PFSK-1 (cell line): ENCODE measurements around the gene CENPV.

Source experiments
- FOXP2 ChIP-seq: optimal IDR thresholded peaks from 2 replicates; pipeline ENCODE3; 2011; ENCODE audit warnings: borderline replicate concordance, control low read depth, inconsistent platforms; ENCODE audit not compliant: insufficient read depth; ENCODE audit errors: extremely low read length, extremely low read depth
- POLR2AphosphoS5 ChIP-seq: IDR thresholded peaks from 2 replicates; pipeline ENCODE4 v1.6.1; 2012; ENCODE audit warnings: low read depth, mild to moderate bottlenecking, control low read depth, low read length, moderate library complexity
- SIN3A ChIP-seq: IDR thresholded peaks from 2 replicates; pipeline ENCODE4 v1.6.1; 2012; ENCODE audit warnings: mild to moderate bottlenecking, low read length, moderate library complexity, borderline replicate concordance; ENCODE audit not compliant: insufficient read depth
- TAF1 ChIP-seq: IDR thresholded peaks from 2 replicates; pipeline ENCODE4 v1.6.1; 2012; ENCODE audit warnings: low read length, control low read depth, borderline replicate concordance; ENCODE audit not compliant: insufficient read depth
- TF ChIP-seq, protein P1 (sequence below), 2 experiments: IDR thresholded peaks; 2 replicates each; pipeline versions ENCODE4 v1.6.1 to v1.8.0; 2011 to 2012; ENCODE audit warnings: low read depth in 2 of 2, low read length in 2 of 2, control low read depth in 1 of 2, inconsistent platforms in 1 of 2, mild to moderate bottlenecking in 1 of 2, moderate library complexity in 1 of 2; ENCODE audit not compliant: insufficient read depth in 1 of 2

CENPV gene

DNA sequence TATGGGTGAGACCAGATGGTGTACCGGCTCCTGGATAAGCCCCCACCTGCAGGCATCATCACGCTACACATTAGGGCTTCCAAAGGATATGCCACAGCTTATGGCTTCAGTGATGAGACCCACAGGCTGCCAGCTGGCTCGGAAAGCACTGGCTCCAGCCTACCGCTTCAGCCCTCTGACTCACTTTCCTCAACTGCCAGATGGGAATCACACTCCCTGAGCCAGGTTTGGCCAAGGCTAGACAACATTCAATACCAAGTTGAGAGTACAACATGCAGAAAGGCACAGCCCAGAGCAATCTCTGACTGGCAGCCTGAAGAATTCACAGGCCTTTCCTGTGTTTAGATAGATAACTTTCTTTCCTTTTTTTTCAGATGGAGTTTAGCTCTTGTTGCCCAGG is 10.3 kb downstream of the CENPV start:
- TF ChIP-seq POLR2AphosphoS5 = no peak
- TF ChIP-seq, protein P1, sequence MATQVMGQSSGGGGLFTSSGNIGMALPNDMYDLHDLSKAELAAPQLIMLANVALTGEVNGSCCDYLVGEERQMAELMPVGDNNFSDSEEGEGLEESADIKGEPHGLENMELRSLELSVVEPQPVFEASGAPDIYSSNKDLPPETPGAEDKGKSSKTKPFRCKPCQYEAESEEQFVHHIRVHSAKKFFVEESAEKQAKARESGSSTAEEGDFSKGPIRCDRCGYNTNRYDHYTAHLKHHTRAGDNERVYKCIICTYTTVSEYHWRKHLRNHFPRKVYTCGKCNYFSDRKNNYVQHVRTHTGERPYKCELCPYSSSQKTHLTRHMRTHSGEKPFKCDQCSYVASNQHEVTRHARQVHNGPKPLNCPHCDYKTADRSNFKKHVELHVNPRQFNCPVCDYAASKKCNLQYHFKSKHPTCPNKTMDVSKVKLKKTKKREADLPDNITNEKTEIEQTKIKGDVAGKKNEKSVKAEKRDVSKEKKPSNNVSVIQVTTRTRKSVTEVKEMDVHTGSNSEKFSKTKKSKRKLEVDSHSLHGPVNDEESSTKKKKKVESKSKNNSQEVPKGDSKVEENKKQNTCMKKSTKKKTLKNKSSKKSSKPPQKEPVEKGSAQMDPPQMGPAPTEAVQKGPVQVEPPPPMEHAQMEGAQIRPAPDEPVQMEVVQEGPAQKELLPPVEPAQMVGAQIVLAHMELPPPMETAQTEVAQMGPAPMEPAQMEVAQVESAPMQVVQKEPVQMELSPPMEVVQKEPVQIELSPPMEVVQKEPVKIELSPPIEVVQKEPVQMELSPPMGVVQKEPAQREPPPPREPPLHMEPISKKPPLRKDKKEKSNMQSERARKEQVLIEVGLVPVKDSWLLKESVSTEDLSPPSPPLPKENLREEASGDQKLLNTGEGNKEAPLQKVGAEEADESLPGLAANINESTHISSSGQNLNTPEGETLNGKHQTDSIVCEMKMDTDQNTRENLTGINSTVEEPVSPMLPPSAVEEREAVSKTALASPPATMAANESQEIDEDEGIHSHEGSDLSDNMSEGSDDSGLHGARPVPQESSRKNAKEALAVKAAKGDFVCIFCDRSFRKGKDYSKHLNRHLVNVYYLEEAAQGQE (IDR thresholded peaks at IDR 0.05; ENCODE audit: insufficient read depth in 1 of 2, low read depth in 2 of 2, low read length in 2 of 2) = no peak
- no peak for TF ChIP-seq FOXP2
- no peak for TF ChIP-seq TAF1
- TF ChIP-seq SIN3A = no peak

DNA sequence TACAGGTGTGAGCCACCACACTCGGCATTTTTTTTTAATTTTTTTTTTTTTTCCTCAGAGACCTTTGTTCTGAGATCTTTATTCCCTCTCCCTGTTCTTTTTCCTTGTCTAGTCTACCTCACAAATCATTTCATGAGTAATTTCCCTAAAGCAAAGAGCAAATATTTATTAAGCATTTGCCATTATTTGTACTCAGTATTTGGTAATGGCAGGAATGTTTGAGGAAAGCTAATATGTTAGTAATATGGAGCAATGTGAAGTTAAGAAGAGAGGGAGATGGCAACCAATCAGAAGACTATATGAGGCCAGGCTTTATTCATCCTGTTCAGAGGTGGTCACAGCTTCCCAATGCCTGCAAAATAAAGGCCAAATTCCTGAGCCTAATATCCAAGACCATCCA is 13.3 kb downstream of the CENPV start:
- TF ChIP-seq SIN3A (no peak), POLR2AphosphoS5 (no peak), TAF1 (no peak), FOXP2 (no peak)
- TF ChIP-seq, protein P1 (IDR thresholded peaks at IDR 0.05; ENCODE audit: insufficient read depth in 1 of 2, low read depth in 2 of 2, low read length in 2 of 2) = no peak

DNA sequence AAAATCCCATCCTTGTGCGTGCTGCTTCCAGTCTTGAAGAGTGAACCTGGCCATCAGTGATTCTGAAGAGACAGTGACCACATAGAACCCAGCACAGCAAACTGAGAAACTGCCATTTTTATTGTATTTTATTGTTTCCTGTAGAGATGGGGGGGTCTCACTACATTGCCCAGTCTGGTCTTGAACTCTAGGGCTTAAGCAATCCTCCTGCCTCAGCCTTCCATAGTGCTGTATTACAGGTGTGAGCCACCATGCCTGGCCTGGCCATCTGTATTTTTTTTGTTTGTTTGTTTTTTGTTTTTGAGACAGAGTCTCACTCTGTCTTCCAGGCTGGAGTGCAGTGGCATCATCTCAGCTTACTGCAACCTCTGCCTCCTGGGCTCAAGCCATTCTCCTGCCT is 13.9 kb downstream of the CENPV start:
- TF ChIP-seq FOXP2 (no peak), TAF1 (no peak), POLR2AphosphoS5 (no peak), SIN3A (no peak)

DNA sequence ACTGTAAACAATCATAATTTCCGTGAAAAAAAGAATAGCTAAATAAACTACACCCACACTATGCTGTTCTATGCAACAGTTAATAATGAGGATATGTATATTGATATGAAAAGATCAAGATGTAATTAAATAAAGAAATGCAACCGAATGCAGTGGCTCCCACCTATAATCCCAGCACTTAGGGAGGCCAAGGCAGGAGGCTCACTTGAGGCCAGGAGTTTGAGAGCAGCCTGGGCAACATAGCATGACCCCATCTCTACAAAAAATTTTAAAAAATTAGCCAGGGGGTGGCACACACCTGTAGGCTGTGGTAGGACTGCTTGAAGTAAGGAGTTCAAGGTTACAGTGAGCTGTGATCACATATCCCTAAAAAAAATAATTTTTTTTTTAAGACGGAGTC is 14.9 kb downstream of the CENPV start:
- no peak for TF ChIP-seq SIN3A
- TF ChIP-seq TAF1 = no peak
- TF ChIP-seq POLR2AphosphoS5 = no peak
- no peak for TF ChIP-seq FOXP2
- TF ChIP-seq, protein P1 (IDR thresholded peaks at IDR 0.05; ENCODE audit: insufficient read depth in 1 of 2, low read depth in 2 of 2, low read length in 2 of 2) = no peak

DNA sequence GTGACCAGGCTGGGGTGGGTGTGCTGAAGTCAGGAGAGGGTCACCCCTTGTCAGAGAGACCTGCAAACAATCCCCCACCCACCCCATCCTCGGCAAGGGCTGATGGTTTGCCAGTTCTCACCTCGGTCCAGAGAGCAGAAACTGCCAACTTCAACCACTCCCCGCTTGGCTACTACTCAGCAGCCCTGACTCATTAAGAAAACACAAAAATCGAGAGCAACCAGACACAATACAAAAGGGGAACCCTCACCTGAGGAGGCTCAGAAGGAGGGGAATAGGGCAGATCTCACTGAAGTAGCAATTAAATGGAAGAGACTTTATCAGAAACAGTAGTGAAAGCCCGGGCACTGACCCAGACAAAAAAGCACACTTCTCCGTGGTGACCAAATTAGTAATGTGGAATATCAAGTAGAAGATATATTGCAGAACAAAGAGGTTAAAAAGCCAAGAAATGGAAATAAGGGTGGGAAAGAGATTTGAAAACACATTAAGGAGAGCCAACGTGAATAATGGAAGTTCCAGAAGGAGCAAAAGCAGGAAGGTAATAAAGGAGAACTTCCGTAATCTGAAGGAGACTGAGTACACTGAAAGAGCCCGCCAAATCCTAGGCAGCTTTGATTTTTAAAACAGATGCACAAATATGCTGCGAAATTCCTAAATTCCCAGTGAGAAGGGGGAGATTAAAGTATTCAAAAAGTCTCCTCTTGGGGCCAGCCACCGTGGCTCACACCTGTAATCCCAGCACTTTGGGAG is 23.6 kb downstream of the CENPV start:
- TF ChIP-seq FOXP2 (no peak), TAF1 (no peak), SIN3A (no peak), POLR2AphosphoS5 (no peak)
- TF ChIP-seq, protein P1 (IDR thresholded peaks at IDR 0.05; ENCODE audit: insufficient read depth in 1 of 2, low read depth in 2 of 2, low read length in 2 of 2) = no peak
